Measurements from ENCODE around the gene KLC4.

- TF ChIP-seq CTCF (IDR thresholded peaks at IDR 0.05; ENCODE audit: low read depth, low read length) (no peak), EZH2phosphoT487 (IDR thresholded peaks at IDR 0.05; ENCODE audit: low read depth) (no peak)
Observed at GRCh38 chr6:43053545-43054205, 5.8 kb upstream of the KLC4 start, which contains the start of gene CUL7.

All from OCI-LY3 (cell line).